T-cell (primary cell): ENCODE measurements around the gene MYO16. TPM values are rescaled to one million over a fixed set of nuclear protein-coding genes. Genes with fewer than 3 reads are reported as not detected.

Experiments used
- ATAC-seq, 4 experiments: fragments of 200-7000 bp in 3 of 4; fragments of 150-1000 bp in 1 of 4; cut with Tn5 transposase; replicated peaks in 1 of 4; 1 replicate in 3 of 4; 2 replicates in 1 of 4; pipeline ENCODE4 v1.10.0; 2021; ENCODE audit warnings: moderate library complexity in 3 of 4, mild to moderate bottlenecking in 2 of 4, moderate number of reproducible peaks in 1 of 4
- CTCF ChIA-PET, 2 donors: fragments of 300-600 bp; sonication (Branson Sonifier 250); formaldehyde crosslinking; loops; one replicate each; lab custom pipeline; 2022; ENCODE audit warnings: antibody characterized with exemption in 2 of 2; lab: Charles Lee
- POLR2A ChIA-PET, 2 donors: fragments of 300-600 bp; sonication (Branson Sonifier 250); formaldehyde crosslinking; loops; one replicate each; lab custom pipeline; 2022; ENCODE audit warnings: antibody characterized with exemption in 2 of 2; lab: Charles Lee
- DNase-seq, 35 experiments: peaks; one replicate each; pipeline versions ENCODE4 v3.0.0 to v3.0.0-alpha.2; 2013 to 2023
- H3K27ac ChIP-seq: one replicate; pipeline ENCODE4 v1.5.1; 2013; ENCODE audit warnings: low read length
- H3K27me3 ChIP-seq, 2 experiments: replicated peaks in 1 of 2; 1 replicate in 1 of 2; 2 replicates in 1 of 2; pipeline versions ENCODE4 v1.6.1 to v1.7.0; 2013; ENCODE audit warnings: low read length in 1 of 2, mixed read lengths in 1 of 2; ENCODE audit not compliant: control insufficient read depth in 2 of 2, insufficient read depth in 2 of 2; ENCODE audit errors: extremely low read depth in 1 of 2
- H3K36me3 ChIP-seq, 2 donors: 1 replicate in 1 of 2; 2 replicates in 1 of 2; pipeline versions ENCODE4 v1.6.1 to v1.7.0; 2013; ENCODE audit warnings: low read length in 1 of 2; ENCODE audit not compliant: control insufficient read depth in 2 of 2, insufficient read depth in 1 of 2; ENCODE audit errors: extremely low read depth in 1 of 2
- H3K4me1 ChIP-seq, 2 experiments: 1 replicate in 1 of 2; 2 replicates in 1 of 2; pipeline versions ENCODE4 v1.6.1 to v1.7.0; 2013; ENCODE audit warnings: low read length in 2 of 2, mixed read lengths in 1 of 2; ENCODE audit not compliant: insufficient read depth in 2 of 2, control insufficient read depth in 1 of 2; ENCODE audit errors: extremely low read depth in 1 of 2
- H3K4me3 ChIP-seq, 2 donors: 1 replicate in 1 of 2; 2 replicates in 1 of 2; pipeline versions ENCODE4 v1.5.1 to v1.7.0; 2013; ENCODE audit warnings: mild to moderate bottlenecking in 2 of 2, low read length in 1 of 2, moderate library complexity in 1 of 2; ENCODE audit not compliant: control insufficient read depth in 1 of 2; ENCODE audit errors: extremely low read depth in 1 of 2
- H3K9me3 ChIP-seq: 2 replicates; pipeline ENCODE4 v1.7.0; 2013
- H3K27ac Mint-ChIP-seq, 2 donors: one replicate each; pipeline ENCODE4 v1.8.0; 2020 to 2021; ENCODE audit warnings: mild to moderate bottlenecking in 2 of 2, mixed read lengths in 2 of 2
- H3K27me3 Mint-ChIP-seq, 2 donors: one replicate each; pipeline ENCODE4 v1.8.0; 2021 to 2022; ENCODE audit warnings: mixed read lengths in 2 of 2
- H3K36me3 Mint-ChIP-seq: one replicate; pipeline ENCODE4 v1.8.0; 2021; ENCODE audit warnings: mixed read lengths
- H3K4me1 Mint-ChIP-seq, 3 donors: one replicate each; pipeline ENCODE4 v1.8.0; 2020 to 2022; ENCODE audit warnings: mixed read lengths in 3 of 3, mild to moderate bottlenecking in 1 of 3
- H3K4me3 Mint-ChIP-seq, 3 donors: one replicate each; pipeline ENCODE4 v1.8.0; 2020 to 2022; ENCODE audit warnings: mild to moderate bottlenecking in 3 of 3, mixed read lengths in 3 of 3, moderate library complexity in 3 of 3
- H3K9me3 Mint-ChIP-seq, 3 donors: one replicate each; pipeline ENCODE4 v1.8.0; 2020 to 2022; ENCODE audit warnings: mixed read lengths in 3 of 3
- WGBS: methylation state at CpG from one replicate; pipeline ENCODE4 v1.1.5; 2013; ENCODE audit warnings: missing lambda C conversion rate; ENCODE audit not compliant: insufficient coverage; 5-methylcytosine and 5-hydroxymethylcytosine counted together
- total RNA-seq, 35 experiments: library from RNA in 6 of 35; stranded (reverse) in 6 of 35; fragments of 120-200 nt in 1 of 35; gene quantifications; one replicate each; pipeline versions ENCODE4 v1.2.1 to v1.2.4 and lab custom pipeline; 2013 to 2026

MYO16 gene
- total RNA-seq, 5 donors from 2014 or later (not counting 1 experiment from before 2014, with no cell fraction given): 0.20 to 2.0 (median 1.1) TPM

GRCh38 chr13:108650271-108650670, 20.9 kb downstream of the MYO16 start:
- POLR2A ChIA-PET: no interaction called here
- no peaks in the 10 kb centered on the region for H3K4me1 Mint-ChIP-seq
- ATAC-seq (no peak), DNase-seq (no peak)
- 80% methylated on average over 1 of the region's 3 CpGs for WGBS
- no peak overlapping the region for H3K27ac Mint-ChIP-seq
- Histone ChIP-seq H3K4me3 (no peak overlapping the region), H3K27ac (no peak overlapping the region), H3K4me1 (no peaks in the 10 kb centered on the region), H3K27me3 (no peaks in the 10 kb centered on the region), H3K9me3 (no peaks in the 10 kb centered on the region), H3K36me3 (no peaks in the 10 kb centered on the region)
- H3K4me3 Mint-ChIP-seq: no peak overlapping the region
- CTCF ChIA-PET: no interaction called here
- no peaks in the 10 kb centered on the region for H3K36me3 Mint-ChIP-seq
- H3K9me3 Mint-ChIP-seq: peaks cover 5 to 10% (median 6%) of the 10 kb centered on the region in 3 donors
- no peaks in the 10 kb centered on the region for H3K27me3 Mint-ChIP-seq

GRCh38 chr13:108656742-108657141, 27.3 kb downstream of the MYO16 start:
- Mint-ChIP-seq H3K4me1 (no peaks in the 10 kb centered on the region), H3K9me3 (peaks cover 0 to 6% (median 4%) of the 10 kb centered on the region in 3 donors), H3K4me3 (no peak overlapping the region), H3K36me3 (no peaks in the 10 kb centered on the region), H3K27me3 (peaks cover 0 to 2% of the 10 kb centered on the region in 2 donors), H3K27ac (no peak overlapping the region)
- no peaks in the 10 kb centered on the region for H3K4me1 ChIP-seq
- ChIA-PET CTCF (no interaction called here), POLR2A (no interaction called here)
- H3K36me3 ChIP-seq: no peaks in the 10 kb centered on the region
- no peaks in the 10 kb centered on the region for H3K27me3 ChIP-seq
- no peak overlapping the region for H3K27ac ChIP-seq
- no peaks in the 10 kb centered on the region for H3K9me3 ChIP-seq
- WGBS: 92% methylated on average over 1 of the region's 4 CpGs
- ATAC-seq (no peak), DNase-seq (no peak)
- no peak overlapping the region for H3K4me3 ChIP-seq

DNA sequence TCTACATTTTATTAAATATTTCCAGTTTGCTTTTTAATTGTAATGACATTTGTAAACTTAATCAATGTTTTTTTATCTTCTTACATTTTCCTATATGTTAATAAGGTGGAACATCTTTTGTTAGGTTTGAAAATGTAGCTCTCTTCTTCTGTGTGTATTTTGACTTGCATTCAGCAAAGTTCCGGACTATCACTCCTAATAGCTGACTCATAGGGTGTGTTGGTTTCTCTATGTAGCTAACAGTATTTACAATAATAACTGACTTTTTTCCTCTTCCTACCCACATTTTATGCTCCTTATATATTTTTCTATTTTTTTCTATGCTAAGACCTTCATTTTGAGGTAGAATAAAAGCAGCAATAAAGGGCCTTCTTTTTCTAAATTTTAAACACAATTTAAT, 28.1 kb downstream of the MYO16 start:
- Mint-ChIP-seq H3K27ac (no peak overlapping the region), H3K4me3 (no peak overlapping the region), H3K4me1 (no peaks in the 10 kb centered on the region), H3K36me3 (no peaks in the 10 kb centered on the region), H3K9me3 (peaks cover 0 to 7% (median 6%) of the 10 kb centered on the region in 3 donors), H3K27me3 (peaks cover 0 to 2% of the 10 kb centered on the region in 2 donors)
- ATAC-seq (no peak), DNase-seq (no peak)
- Histone ChIP-seq H3K27ac (no peak overlapping the region), H3K4me3 (no peak overlapping the region), H3K27me3 (no peaks in the 10 kb centered on the region), H3K9me3 (no peaks in the 10 kb centered on the region), H3K4me1 (no peaks in the 10 kb centered on the region), H3K36me3 (no peaks in the 10 kb centered on the region)
- CTCF ChIA-PET: no interaction called here
- no CpG with 5 or more reads among the region's 1 CpG for WGBS
- POLR2A ChIA-PET: no interaction called here

GRCh38 chr13:108662528-108662927, 33.1 kb downstream of the MYO16 start:
- no peak overlapping the region for H3K27ac Mint-ChIP-seq
- no peak overlapping the region for H3K4me3 ChIP-seq
- no peaks in the 10 kb centered on the region for H3K4me1 ChIP-seq
- CTCF ChIA-PET: no interaction called here
- H3K9me3 ChIP-seq: peaks cover 2% of the 10 kb centered on the region
- peaks cover 0 to 7% (median 6%) of the 10 kb centered on the region in 3 donors for H3K9me3 Mint-ChIP-seq
- no peak overlapping the region for H3K27ac ChIP-seq
- no peak overlapping the region for H3K4me3 Mint-ChIP-seq
- H3K27me3 ChIP-seq: no peaks in the 10 kb centered on the region
- H3K4me1 Mint-ChIP-seq: no peaks in the 10 kb centered on the region
- no peak for ATAC-seq
- POLR2A ChIA-PET: no interaction called here
- WGBS: 71% methylated on average over 1 of the region's 5 CpGs
- no peaks in the 10 kb centered on the region for H3K36me3 ChIP-seq
- H3K36me3 Mint-ChIP-seq: no peaks in the 10 kb centered on the region
- H3K27me3 Mint-ChIP-seq: peaks cover 2 to 5% of the 10 kb centered on the region in 2 donors
- DNase-seq: no peak

GRCh38 chr13:108663710-108664109, 34.3 kb downstream of the MYO16 start:
- no peak overlapping the region for H3K27ac Mint-ChIP-seq
- peaks cover 0 to 7% (median 6%) of the 10 kb centered on the region in 3 donors for H3K9me3 Mint-ChIP-seq
- H3K4me3 Mint-ChIP-seq: no peak overlapping the region
- Histone ChIP-seq H3K27me3 (no peaks in the 10 kb centered on the region), H3K27ac (no peak overlapping the region), H3K4me3 (no peak overlapping the region), H3K9me3 (peaks cover 2% of the 10 kb centered on the region), H3K36me3 (no peaks in the 10 kb centered on the region), H3K4me1 (no peaks in the 10 kb centered on the region)
- WGBS: no CpG with 5 or more reads among the region's 3 CpGs
- ChIA-PET CTCF (no interaction called here), POLR2A (no interaction called here)
- no peak for ATAC-seq
- DNase-seq: no peak
- H3K36me3 Mint-ChIP-seq: no peaks in the 10 kb centered on the region
- H3K27me3 Mint-ChIP-seq: peaks cover 2 to 5% of the 10 kb centered on the region in 2 donors
- no peaks in the 10 kb centered on the region for H3K4me1 Mint-ChIP-seq

- ATAC-seq (no peak), DNase-seq (no peak)
- no peak overlapping the region for H3K4me3 Mint-ChIP-seq
- no peaks in the 10 kb centered on the region for H3K36me3 Mint-ChIP-seq
- H3K27ac Mint-ChIP-seq: no peak overlapping the region
- H3K4me3 ChIP-seq: no peak overlapping the region
- no peaks in the 10 kb centered on the region for H3K4me1 ChIP-seq
- peaks cover 0 to 5% of the 10 kb centered on the region in 2 donors for H3K27me3 Mint-ChIP-seq
- H3K27me3 ChIP-seq: no peaks in the 10 kb centered on the region
- ChIA-PET POLR2A (no interaction called here), CTCF (interaction anchor here in 1 of 2 donors (0.7 kb wide), 1 partner anchor 62 kb away, joined by 3 read pairs; no protein-coding TSS in a partner anchor)
- peaks cover 2% of the 10 kb centered on the region for H3K9me3 ChIP-seq
- peaks cover 2 to 6% (median 6%) of the 10 kb centered on the region in 3 donors for H3K9me3 Mint-ChIP-seq
- no peaks in the 10 kb centered on the region for H3K36me3 ChIP-seq
- WGBS: no CpG with 5 or more reads among the region's 1 CpG
- no peaks in the 10 kb centered on the region for H3K4me1 Mint-ChIP-seq
- no peak overlapping the region for H3K27ac ChIP-seq
Measured at GRCh38 chr13:108667205-108667604, 37.8 kb downstream of the MYO16 start.

DNA sequence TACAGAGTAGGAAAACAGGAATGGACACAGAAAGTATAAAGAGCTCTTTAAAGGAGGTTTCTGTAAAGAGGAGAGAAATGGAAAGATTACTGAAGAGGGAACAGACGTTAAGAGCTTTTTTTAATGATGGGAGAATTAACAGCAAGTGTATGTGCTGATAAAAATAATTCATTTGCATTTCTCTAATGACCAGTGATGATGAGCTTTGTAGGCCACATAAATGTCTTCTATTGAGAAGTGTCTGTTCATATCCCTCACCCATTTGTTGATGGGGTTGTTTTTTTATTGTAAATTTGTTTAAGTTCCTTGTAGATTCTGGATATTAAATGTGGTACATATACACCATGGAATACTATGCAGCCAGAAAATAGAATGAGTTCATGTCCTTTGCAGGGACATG, 40.0 kb downstream of the MYO16 start:
- H3K36me3 Mint-ChIP-seq: no peaks in the 10 kb centered on the region
- Histone ChIP-seq H3K36me3 (no peaks in the 10 kb centered on the region), H3K4me1 (no peaks in the 10 kb centered on the region), H3K27me3 (no peaks in the 10 kb centered on the region), H3K27ac (no peak overlapping the region), H3K9me3 (peaks cover 2% of the 10 kb centered on the region), H3K4me3 (no peak overlapping the region)
- DNase-seq: no peak
- ChIA-PET CTCF (no interaction called here), POLR2A (no interaction called here)
- H3K9me3 Mint-ChIP-seq: peaks cover 2 to 6% (median 6%) of the 10 kb centered on the region in 3 donors
- no peak for ATAC-seq
- H3K4me3 Mint-ChIP-seq: no peak overlapping the region
- no peak overlapping the region for H3K27ac Mint-ChIP-seq
- WGBS: 30% methylated on average over 1 of the region's 1 CpG
- H3K4me1 Mint-ChIP-seq: no peaks in the 10 kb centered on the region
- H3K27me3 Mint-ChIP-seq: no peaks in the 10 kb centered on the region
